Fibroblast of lung (primary cell): ENCODE results near the gene BIRC7. TPM values are rescaled to one million over a fixed set of nuclear protein-coding genes. Genes with fewer than 3 reads are reported as not detected.

Experiments used
- DNase-seq, 2 donors: peaks; one replicate each; pipeline versions ENCODE4 v3.0.0 to v3.0.0-alpha.2; 2010; ENCODE audit warnings: low read depth in 2 of 2
- H2AFZ ChIP-seq: 2 replicates; pipeline ENCODE4 v1.5.1; 2012; ENCODE audit warnings: low read length, control low read depth, inconsistent platforms
- H3K27ac ChIP-seq: 2 replicates; pipeline ENCODE4 v1.5.1; 2011; ENCODE audit warnings: low read length, control low read depth; ENCODE audit not compliant: insufficient read depth
- H3K27me3 ChIP-seq: 2 replicates; pipeline ENCODE4 v1.5.1; 2011; ENCODE audit warnings: mild to moderate bottlenecking, low read length; ENCODE audit not compliant: control insufficient read depth, insufficient read depth
- H3K36me3 ChIP-seq: 2 replicates; pipeline ENCODE4 v1.5.1; 2011; ENCODE audit warnings: low read length; ENCODE audit not compliant: control insufficient read depth, insufficient read depth
- H3K4me1 ChIP-seq: 2 replicates; pipeline ENCODE4 v1.5.1; 2011; ENCODE audit warnings: low read length; ENCODE audit not compliant: control insufficient read depth, insufficient read depth; ENCODE audit errors: extremely low read depth
- H3K4me2 ChIP-seq: 2 replicates; pipeline ENCODE4 v1.5.1; 2011; ENCODE audit warnings: low read length, control low read depth; ENCODE audit not compliant: insufficient read depth; ENCODE audit errors: extremely low read depth
- H3K4me3 ChIP-seq, 4 experiments: fragments of 200-600 bp in 1 of 4; sonication (generic) in 1 of 4; replicated peaks in 1 of 4; 2 replicates each; pipeline ENCODE4 v1.5.1; 2011 to 2016; ENCODE audit warnings: low read length in 4 of 4, low read depth in 3 of 4, mild to moderate bottlenecking in 3 of 4, control low read depth in 2 of 4, inconsistent platforms in 1 of 4, mixed read lengths in 1 of 4; ENCODE audit not compliant: insufficient read depth in 1 of 4; ENCODE audit errors: control extremely low read depth in 1 of 4
- H3K79me2 ChIP-seq: 2 replicates; pipeline ENCODE4 v1.5.1; 2012; ENCODE audit warnings: mild to moderate bottlenecking, low read length, inconsistent platforms; ENCODE audit not compliant: control insufficient read depth, insufficient read depth
- H3K9ac ChIP-seq: 2 replicates; pipeline ENCODE4 v1.5.1; 2011; ENCODE audit warnings: mild to moderate bottlenecking, low read length, control low read depth; ENCODE audit not compliant: insufficient read depth
- H3K9me3 ChIP-seq: 2 replicates; pipeline ENCODE4 v1.5.1; 2012; ENCODE audit warnings: low read depth, low read length; ENCODE audit not compliant: control insufficient read depth, insufficient read depth
- H4K20me1 ChIP-seq: 2 replicates; pipeline ENCODE4 v1.5.1; 2011; ENCODE audit warnings: low read length; ENCODE audit not compliant: control insufficient read depth, insufficient read depth; ENCODE audit errors: extremely low read depth
- CTCF ChIP-seq, 2 donors: IDR thresholded peaks in 1 of 2; conservative IDR thresholded peaks in 1 of 2; 1 replicate in 1 of 2; 2 replicates in 1 of 2; pipeline ENCODE4 v1.5.1; 2011 to 2012; ENCODE audit warnings: low read length in 2 of 2, control low read depth in 1 of 2, inconsistent platforms in 1 of 2, low read depth in 1 of 2, mild to moderate bottlenecking in 1 of 2
- EZH2 ChIP-seq: IDR thresholded peaks from 2 replicates; pipeline ENCODE4 v1.5.1; 2012; ENCODE audit warnings: low read length, control low read depth, mild to moderate bottlenecking; ENCODE audit errors: missing control alignments
- polyA plus RNA-seq, 2 donors: library from polyadenylated mRNA; depleted of rRNA in 1 of 2; stranded (reverse) in 1 of 2; unstranded in 1 of 2; fragments of >200 nt; gene quantifications; 2 replicates each; pipeline ENCODE4 v1.2.1, GENCODE V29; 2011 to 2012; ENCODE audit warnings: missing spikeins in 1 of 2
- total RNA-seq: library from RNA; depleted of rRNA; stranded (reverse); fragments of >200 nt; gene quantifications from 2 replicates; pipeline ENCODE4 v1.2.1, GENCODE V29; 2014

The BIRC7 gene
- total and polyA plus RNA-seq, 2 donors (not counting 1 experiment from before 2014, with no cell fraction given) = not detected

- DNase-seq = no peak
- no peak for TF ChIP-seq CTCF (conservative IDR thresholded peaks at IDR 0.05 in 1 of 2, IDR thresholded peaks at IDR 0.05 in 1 of 2; ENCODE audit: low read depth in 1 of 2, low read length in 2 of 2)
- no peak for TF ChIP-seq EZH2
- Histone ChIP-seq H3K27ac (no peak overlapping the region), H3K4me1 (no peaks in the 10 kb centered on the region), H3K4me2 (no peak overlapping the region), H3K9ac (no peak overlapping the region), H3K79me2 (no peaks in the 10 kb centered on the region), H2AFZ (no peak overlapping the region), H3K36me3 (no peaks in the 10 kb centered on the region), H4K20me1 (no peaks in the 10 kb centered on the region), H3K9me3 (no peaks in the 10 kb centered on the region), H3K4me3 (no peak overlapping the region), H3K27me3 (no peaks in the 10 kb centered on the region)
These were observed 8.8 kb downstream of the BIRC7 start for GRCh38 chr20:63244468-63244867.

GRCh38 chr20:63246490-63247288 is 11.0 kb downstream of the BIRC7 start:
- Histone ChIP-seq H4K20me1 (no peaks in the 10 kb centered on the region), H3K4me1 (no peaks in the 10 kb centered on the region), H3K9ac (no peak overlapping the region), H2AFZ (no peak overlapping the region), H3K27ac (no peak overlapping the region), H3K36me3 (no peaks in the 10 kb centered on the region), H3K9me3 (no peaks in the 10 kb centered on the region), H3K79me2 (no peaks in the 10 kb centered on the region), H3K4me2 (no peak overlapping the region), H3K27me3 (no peaks in the 10 kb centered on the region), H3K4me3 (no peak overlapping the region)
- no peak for DNase-seq
- TF ChIP-seq EZH2 = no peak
- no peak for TF ChIP-seq CTCF (conservative IDR thresholded peaks at IDR 0.05 in 1 of 2, IDR thresholded peaks at IDR 0.05 in 1 of 2; ENCODE audit: low read depth in 1 of 2, low read length in 2 of 2)

- no peak overlapping the region for H3K9ac ChIP-seq
- H3K27ac ChIP-seq = no peak overlapping the region
- H3K36me3 ChIP-seq = no peaks in the 10 kb centered on the region
- no peaks in the 10 kb centered on the region for H3K79me2 ChIP-seq
- H2AFZ ChIP-seq = no peak overlapping the region
- no peak overlapping the region for H3K4me2 ChIP-seq
- no peaks in the 10 kb centered on the region for H3K9me3 ChIP-seq
- peaks cover 3% of the 10 kb centered on the region for H3K27me3 ChIP-seq
- DNase-seq = no peak
- no peak overlapping the region for H3K4me3 ChIP-seq
- TF ChIP-seq CTCF (conservative IDR thresholded peaks at IDR 0.05 in 1 of 2, IDR thresholded peaks at IDR 0.05 in 1 of 2; ENCODE audit: low read depth in 1 of 2, low read length in 2 of 2) (no peak), EZH2 (no peak)
- H4K20me1 ChIP-seq = no peaks in the 10 kb centered on the region
- no peaks in the 10 kb centered on the region for H3K4me1 ChIP-seq
These were observed 12.0 kb downstream of the BIRC7 start for GRCh38 chr20:63247671-63248228.
